Heart left ventricle (tissue), 16 donors: ENCODE results near the gene MPP4. TPM values are rescaled to one million over a fixed set of nuclear protein-coding genes. Genes with fewer than 3 reads are reported as not detected.

Source experiments
- ATAC-seq, 4 donors: fragments of 200-7000 bp; cut with Tn5 transposase; one replicate each; pipeline ENCODE4 v1.9.1; 2020 to 2022; ENCODE audit warnings: moderate library complexity in 4 of 4, mild to moderate bottlenecking in 3 of 4, moderate number of reproducible peaks in 1 of 4
- DNase-seq, 5 donors: peaks; one replicate each; pipeline ENCODE4 v3.0.0-alpha.2; 2020
- H3K27ac ChIP-seq, 12 donors: fragments of 200-600 bp; sonication (generic) in 4 of 12; one replicate each; pipeline versions ENCODE4 v1.5.0 to v1.8.0; 2016 to 2022; ENCODE audit warnings: mild to moderate bottlenecking in 2 of 12
- H3K27me3 ChIP-seq, 9 donors: fragments of 200-600 bp; sonication (generic) in 2 of 9; one replicate each; pipeline versions ENCODE4 v1.5.1 to v1.8.0; 2016 to 2022; ENCODE audit warnings: mild to moderate bottlenecking in 3 of 9
- H3K36me3 ChIP-seq, 9 donors: fragments of 200-600 bp; sonication (generic) in 2 of 9; one replicate each; pipeline versions ENCODE4 v1.5.0 to v1.8.0; 2018 to 2022; ENCODE audit warnings: mild to moderate bottlenecking in 2 of 9
- H3K4me1 ChIP-seq, 12 donors: fragments of 200-600 bp; sonication (generic) in 4 of 12; one replicate each; pipeline versions ENCODE4 v1.5.0 to v1.8.0; 2016 to 2022; ENCODE audit warnings: mild to moderate bottlenecking in 3 of 12
- H3K4me3 ChIP-seq, 12 donors: fragments of 200-600 bp; sonication (generic) in 4 of 12; one replicate each; pipeline versions ENCODE4 v1.5.0 to v1.8.0; 2017 to 2022; ENCODE audit warnings: mild to moderate bottlenecking in 9 of 12, moderate library complexity in 4 of 12
- H3K9me3 ChIP-seq, 12 donors: fragments of 200-600 bp; sonication (generic) in 4 of 12; one replicate each; pipeline versions ENCODE4 v1.5.0 to v1.8.0; 2016 to 2022; ENCODE audit warnings: mild to moderate bottlenecking in 1 of 12
- POLR2A ChIP-seq, 2 donors: fragments of 450-650 bp; IDR thresholded peaks; one replicate each; pipeline ENCODE4 v1.6.1; 2017; ENCODE audit warnings: antibody characterized with exemption in 2 of 2, mild to moderate bottlenecking in 2 of 2, moderate library complexity in 2 of 2
- WGBS, 4 donors: extraction: QIAGEN DNeasy Blood & Tissue Kit in 2 of 4; methylation state at CpG; one replicate each; pipeline versions ENCODE4 v1.1.5 to v1.1.7; 2013 to 2018; 5-methylcytosine and 5-hydroxymethylcytosine counted together
- intact Hi-C, 10 donors: fragments of 100-400 bp; cut with DNase I; formaldehyde crosslinking; loops; one replicate each; pipeline versions ENCODE4 v1.11.1 to v1.14.2; 2022
- long read RNA-seq, 3 donors: library from polyadenylated mRNA; unstranded; transcript quantifications; one replicate each; pipeline ENCODE4 v2.0.0, GENCODE V29; 2020 to 2021
- polyA plus RNA-seq, 2 donors: library from polyadenylated mRNA; stranded (reverse); fragments of 200-250 nt; gene quantifications; one replicate each; pipeline ENCODE4 v1.2.3, GENCODE V29; 2013
- total RNA-seq, 9 donors: library from RNA; depleted of rRNA in 2 of 9; stranded (reverse); fragments of >200 nt in 2 of 9; fragmentation: NEBNext Ultra II Directional in 3 of 9; extraction: Animal tissue kit (Norgen Biotek cat#: 25700) in 3 of 9; gene quantifications; one replicate each; pipeline versions ENCODE4 v1.1.0 to v1.2.4, GENCODE V29; 2016 to 2023
- TF ChIP-seq, protein P1 (sequence below), 12 donors: fragments of 200-600 bp; sonication (generic) in 4 of 12; IDR thresholded peaks; one replicate each; pipeline versions ENCODE4 v1.5.0 to v1.8.0; 2018 to 2022; ENCODE audit warnings: antibody characterized with exemption in 12 of 12, mild to moderate bottlenecking in 5 of 12
- donor health status: ischemic (EF 13 %, LVEDD 7.1; RV severe dilation, severe dysfunction).
- donor health status: healthy with polysubstance abuse.
- donor health status: DM: no; HTN: yes; CAD: no.
- donor health status: DM: no; HTN: no; CAD: no.
- donor health status: ischemic (EF 25% LVEDD 6.9; RV normal size, moderate dysfunction).
- donor health status: ischemic (EF 25% LVEDD 5.7; RV mildly dilated, moderate dysfunction).
- donor health status: healthy.
- donor health status: DM: yes; HTN: yes; CAD: no.
- donor health status: ischemic (EF 35%, LVEDD 5.7; RV mildly dilated, moderate dysfunction).
- donor health status: nonischemic (EF 11% LVEDD 7.7; RV severe dilation, severe dysfunction).
- donor health status: DM: yes; HTN: yes; CAD: no.
- donor health status: PGD.
- donor health status: ischemic (EF 29% LVEDD 5.4; RV normal size, mild dysfunction).
- donor health status: nonischemic (EF 23%, LVEDD 6.1; RV moderate dilation, normal function).

The MPP4 gene, protein sequence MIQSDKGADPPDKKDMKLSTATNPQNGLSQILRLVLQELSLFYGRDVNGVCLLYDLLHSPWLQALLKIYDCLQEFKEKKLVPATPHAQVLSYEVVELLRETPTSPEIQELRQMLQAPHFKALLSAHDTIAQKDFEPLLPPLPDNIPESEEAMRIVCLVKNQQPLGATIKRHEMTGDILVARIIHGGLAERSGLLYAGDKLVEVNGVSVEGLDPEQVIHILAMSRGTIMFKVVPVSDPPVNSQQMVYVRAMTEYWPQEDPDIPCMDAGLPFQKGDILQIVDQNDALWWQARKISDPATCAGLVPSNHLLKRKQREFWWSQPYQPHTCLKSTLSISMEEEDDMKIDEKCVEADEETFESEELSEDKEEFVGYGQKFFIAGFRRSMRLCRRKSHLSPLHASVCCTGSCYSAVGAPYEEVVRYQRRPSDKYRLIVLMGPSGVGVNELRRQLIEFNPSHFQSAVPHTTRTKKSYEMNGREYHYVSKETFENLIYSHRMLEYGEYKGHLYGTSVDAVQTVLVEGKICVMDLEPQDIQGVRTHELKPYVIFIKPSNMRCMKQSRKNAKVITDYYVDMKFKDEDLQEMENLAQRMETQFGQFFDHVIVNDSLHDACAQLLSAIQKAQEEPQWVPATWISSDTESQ
- total RNA-seq (under 1 TPM in 2 of 9 donors, not detected in 7; 0.24 to 0.25 TPM), polyA plus RNA-seq (under 1 TPM in 1 of 2 donors, not detected in 1; 0.24 TPM)
- long read RNA-seq, donor 1, result 0 reads
- long read RNA-seq, donor 2, result 0 reads
- long read RNA-seq, donor 3, result 0 reads

DNA sequence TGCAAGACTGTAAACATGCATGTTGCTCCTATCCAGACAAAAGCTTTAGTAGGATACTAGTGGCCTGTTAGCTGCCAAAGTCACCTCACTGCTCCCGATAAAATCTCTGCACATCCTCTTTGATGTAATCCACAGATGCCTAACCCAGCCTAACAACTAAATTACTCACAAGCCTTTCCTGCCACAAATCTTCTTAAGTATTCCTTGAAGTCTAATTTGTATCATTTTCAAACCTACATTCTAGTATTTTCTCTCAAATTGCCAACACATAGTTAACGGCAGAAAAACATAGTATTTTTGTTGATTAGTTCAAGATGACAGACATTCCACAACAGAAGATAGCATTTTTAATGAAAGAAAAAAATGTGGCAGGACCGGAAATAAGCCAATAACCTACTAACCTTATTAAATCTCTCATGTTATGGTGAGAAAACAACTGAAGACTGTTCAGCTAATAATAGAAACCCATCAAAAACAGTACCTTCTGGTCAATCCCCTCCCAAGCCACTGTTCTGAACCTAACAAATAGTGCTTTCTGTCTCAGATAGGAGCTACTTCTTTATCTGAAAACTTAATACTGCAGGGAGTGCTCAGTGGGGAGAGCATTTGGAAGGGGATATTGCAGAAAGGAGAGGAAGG is at the start of gene MPP4:
TSS of gene MPP4 (minus strand) at position 57 of the 639 bp plus-strand sequence. CDS start 4,690 bp downstream, outside the sequence.
- peaks cover 0 to 39% (median 34%) of the 10 kb centered on the region in 9 donors for H3K36me3 ChIP-seq
- ATAC-seq (peak in 2 of 4 donors; percentile 24 to 44), DNase-seq (no peak)
- H3K4me3 ChIP-seq, result no peak within 1 kb of the TSS
- WGBS, 4 donors, result 38 to 44% (median 40%) methylated on average over 3 of the region's 3 CpGs
- H3K4me1 ChIP-seq, result peaks cover 2 to 35% (median 16%) of the 10 kb centered on the region in 12 donors
- intact Hi-C loops, result no loop called here
- no peak for TF ChIP-seq POLR2A (IDR thresholded peaks at IDR 0.05)
- TF ChIP-seq, protein P1, sequence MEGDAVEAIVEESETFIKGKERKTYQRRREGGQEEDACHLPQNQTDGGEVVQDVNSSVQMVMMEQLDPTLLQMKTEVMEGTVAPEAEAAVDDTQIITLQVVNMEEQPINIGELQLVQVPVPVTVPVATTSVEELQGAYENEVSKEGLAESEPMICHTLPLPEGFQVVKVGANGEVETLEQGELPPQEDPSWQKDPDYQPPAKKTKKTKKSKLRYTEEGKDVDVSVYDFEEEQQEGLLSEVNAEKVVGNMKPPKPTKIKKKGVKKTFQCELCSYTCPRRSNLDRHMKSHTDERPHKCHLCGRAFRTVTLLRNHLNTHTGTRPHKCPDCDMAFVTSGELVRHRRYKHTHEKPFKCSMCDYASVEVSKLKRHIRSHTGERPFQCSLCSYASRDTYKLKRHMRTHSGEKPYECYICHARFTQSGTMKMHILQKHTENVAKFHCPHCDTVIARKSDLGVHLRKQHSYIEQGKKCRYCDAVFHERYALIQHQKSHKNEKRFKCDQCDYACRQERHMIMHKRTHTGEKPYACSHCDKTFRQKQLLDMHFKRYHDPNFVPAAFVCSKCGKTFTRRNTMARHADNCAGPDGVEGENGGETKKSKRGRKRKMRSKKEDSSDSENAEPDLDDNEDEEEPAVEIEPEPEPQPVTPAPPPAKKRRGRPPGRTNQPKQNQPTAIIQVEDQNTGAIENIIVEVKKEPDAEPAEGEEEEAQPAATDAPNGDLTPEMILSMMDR (IDR thresholded peaks at IDR 0.05), result no peak
- peak within 1 kb of the TSS in 4 of 12 donors; percentile 12 to 42 (median 30) for H3K27ac ChIP-seq
- H3K27me3 ChIP-seq, result no peaks in the 10 kb centered on the region
- no peaks in the 10 kb centered on the region for H3K9me3 ChIP-seq

DNA sequence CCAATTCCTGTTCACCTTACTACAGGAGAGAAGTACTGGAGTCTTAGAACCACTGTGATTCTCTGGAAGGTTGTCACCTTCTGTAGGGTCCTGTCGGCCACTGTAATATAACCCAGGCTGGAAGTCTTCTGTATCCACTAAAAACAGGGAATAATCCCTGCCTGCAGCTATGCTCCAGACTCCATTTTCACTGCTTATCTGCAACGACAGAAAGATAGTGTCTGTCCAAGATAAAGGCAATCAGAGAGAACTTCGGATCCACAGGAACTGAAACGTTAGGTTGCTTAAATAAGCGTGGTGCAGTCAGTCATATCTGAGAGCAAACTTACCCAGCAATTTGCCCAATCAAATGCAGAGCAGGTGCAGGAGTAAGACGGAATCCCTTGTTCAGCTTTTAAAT is 48.1 kb upstream of the MPP4 start:
- ATAC-seq (no peak), DNase-seq (no peak)
- Histone ChIP-seq H3K9me3 (no peaks in the 10 kb centered on the region), H3K27me3 (no peaks in the 10 kb centered on the region), H3K4me3 (no peak overlapping the region), H3K36me3 (peaks cover 0 to 99% (median 86%) of the 10 kb centered on the region in 9 donors), H3K27ac (no peak overlapping the region), H3K4me1 (no peaks in the 10 kb centered on the region)
- intact Hi-C loops, result loop anchor here in 1 of 10 donors (5.0 kb wide), 1 partner anchor 34 kb away; no protein-coding TSS in a partner anchor
- 57 to 72% (median 63%) methylated on average over 6 of the region's 6 CpGs for WGBS, 4 donors
- TF ChIP-seq, protein P1 (IDR thresholded peaks at IDR 0.05), result no peak
- no peak for TF ChIP-seq POLR2A (IDR thresholded peaks at IDR 0.05)

DNA sequence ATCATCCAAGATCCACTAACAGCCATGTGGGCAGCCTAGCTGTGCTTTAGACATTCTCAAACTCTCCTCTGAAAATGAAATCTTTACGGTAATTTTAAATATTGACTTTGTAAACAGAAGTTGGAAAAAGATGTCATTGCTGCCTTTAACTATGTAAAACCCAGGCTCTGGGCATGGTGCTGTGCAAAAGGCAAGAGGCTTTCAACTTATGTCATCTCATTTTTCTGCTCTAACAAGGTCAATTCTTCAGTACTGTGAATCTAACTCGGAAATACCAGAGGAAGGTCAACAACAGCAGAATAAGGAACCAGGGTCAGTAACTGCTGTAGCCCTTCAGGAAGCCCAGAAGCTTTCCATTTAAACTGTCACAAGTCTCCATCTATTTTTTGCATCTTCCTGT is 37.0 kb upstream of the MPP4 start:
- H3K27me3 ChIP-seq, result no peaks in the 10 kb centered on the region
- peaks cover 0 to 100% (median 81%) of the 10 kb centered on the region in 9 donors for H3K36me3 ChIP-seq
- no peak overlapping the region for H3K4me3 ChIP-seq
- peaks cover 0 to 16% (median 3%) of the 10 kb centered on the region in 12 donors for H3K9me3 ChIP-seq
- no peak overlapping the region for H3K27ac ChIP-seq
- intact Hi-C loops, result loop anchor here in 1 of 10 donors (10.0 kb wide), 1 partner anchor 341 kb away; no protein-coding TSS in a partner anchor
- no peak for TF ChIP-seq POLR2A (IDR thresholded peaks at IDR 0.05)
- TF ChIP-seq, protein P1 (IDR thresholded peaks at IDR 0.05), result no peak
- WGBS, 4 donors, result 68 to 79% (median 75%) methylated on average over 2 of the region's 2 CpGs
- ATAC-seq, result no peak
- H3K4me1 ChIP-seq, result no peaks in the 10 kb centered on the region
- no peak for DNase-seq
